Kidney epithelial cell (primary cell): ENCODE data around the gene TMEM245. TPM values are rescaled to one million over a fixed set of nuclear protein-coding genes. Genes with fewer than 3 reads are reported as not detected.

Experiments used
- DNase-seq: peaks from one replicate; pipeline ENCODE4 v3.0.0-alpha.2; 2010; ENCODE audit warnings: low read depth
- H3K27me3 ChIP-seq: 2 replicates; pipeline ENCODE4 v1.6.0; 2011; ENCODE audit warnings: low read length; ENCODE audit not compliant: control insufficient read depth, insufficient read depth
- H3K36me3 ChIP-seq: 2 replicates; pipeline ENCODE4 v1.5.1; 2011; ENCODE audit warnings: low read length; ENCODE audit not compliant: control insufficient read depth, insufficient read depth
- H3K4me3 ChIP-seq: 2 replicates; pipeline ENCODE4 v1.5.1; 2011; ENCODE audit warnings: low read depth, mild to moderate bottlenecking, control low read depth, low read length
- total RNA-seq: library from RNA; depleted of rRNA; stranded (reverse); fragments of >200 nt; gene quantifications from 2 replicates; pipeline ENCODE4 v1.2.3, GENCODE V29; 2015
- TF ChIP-seq, protein P1 (sequence below): IDR thresholded peaks from 2 replicates; pipeline ENCODE4 v1.5.1; 2011; ENCODE audit warnings: mild to moderate bottlenecking, moderate library complexity, low read length, control low read depth, inconsistent platforms; ENCODE audit not compliant: insufficient read depth, poor library complexity, severe bottlenecking

TMEM245 gene
- total RNA-seq, 1 donor from 2014 or later: 44.5 TPM

GRCh38 chr9:109156708-109157107 lies 37.0 kb upstream of the TMEM245 start:
- Histone ChIP-seq H3K36me3 (no peaks in the 10 kb centered on the region), H3K27me3 (no peaks in the 10 kb centered on the region), H3K4me3 (no peak overlapping the region)
- DNase-seq: no peak
- TF ChIP-seq, protein P1, sequence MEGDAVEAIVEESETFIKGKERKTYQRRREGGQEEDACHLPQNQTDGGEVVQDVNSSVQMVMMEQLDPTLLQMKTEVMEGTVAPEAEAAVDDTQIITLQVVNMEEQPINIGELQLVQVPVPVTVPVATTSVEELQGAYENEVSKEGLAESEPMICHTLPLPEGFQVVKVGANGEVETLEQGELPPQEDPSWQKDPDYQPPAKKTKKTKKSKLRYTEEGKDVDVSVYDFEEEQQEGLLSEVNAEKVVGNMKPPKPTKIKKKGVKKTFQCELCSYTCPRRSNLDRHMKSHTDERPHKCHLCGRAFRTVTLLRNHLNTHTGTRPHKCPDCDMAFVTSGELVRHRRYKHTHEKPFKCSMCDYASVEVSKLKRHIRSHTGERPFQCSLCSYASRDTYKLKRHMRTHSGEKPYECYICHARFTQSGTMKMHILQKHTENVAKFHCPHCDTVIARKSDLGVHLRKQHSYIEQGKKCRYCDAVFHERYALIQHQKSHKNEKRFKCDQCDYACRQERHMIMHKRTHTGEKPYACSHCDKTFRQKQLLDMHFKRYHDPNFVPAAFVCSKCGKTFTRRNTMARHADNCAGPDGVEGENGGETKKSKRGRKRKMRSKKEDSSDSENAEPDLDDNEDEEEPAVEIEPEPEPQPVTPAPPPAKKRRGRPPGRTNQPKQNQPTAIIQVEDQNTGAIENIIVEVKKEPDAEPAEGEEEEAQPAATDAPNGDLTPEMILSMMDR: no peak

- TF ChIP-seq, protein P1: no peak
- no peaks in the 10 kb centered on the region for H3K27me3 ChIP-seq
- H3K4me3 ChIP-seq: no peak overlapping the region
- no peaks in the 10 kb centered on the region for H3K36me3 ChIP-seq
- DNase-seq: no peak
These were observed 31.3 kb upstream of the TMEM245 start for GRCh38 chr9:109150925-109151545.

- Histone ChIP-seq H3K36me3 (no peaks in the 10 kb centered on the region), H3K4me3 (no peak overlapping the region), H3K27me3 (no peaks in the 10 kb centered on the region)
- DNase-seq: no peak
- TF ChIP-seq, protein P1: no peak
These were observed 30.0 kb upstream of the TMEM245 start for GRCh38 chr9:109149722-109150121.

- no peak for DNase-seq
- H3K27me3 ChIP-seq: no peaks in the 10 kb centered on the region
- TF ChIP-seq, protein P1: no peak
- no peaks in the 10 kb centered on the region for H3K36me3 ChIP-seq
- H3K4me3 ChIP-seq: no peak overlapping the region
These were observed 29.3 kb upstream of the TMEM245 start for GRCh38 chr9:109149089-109149488.

- TF ChIP-seq, protein P1: no peak
These were observed 25.3 kb upstream of the TMEM245 start for GRCh38 chr9:109145051-109145450.

GRCh38 chr9:109143881-109144562 lies 24.3 kb upstream of the TMEM245 start:
- TF ChIP-seq, protein P1: peak; percentile 37
- Histone ChIP-seq H3K4me3 (no peak overlapping the region), H3K27me3 (no peaks in the 10 kb centered on the region), H3K36me3 (no peaks in the 10 kb centered on the region)
- no peak for DNase-seq

More at GRCh38 chr9:109145051-109145450, 25.3 kb upstream of the TMEM245 start:
- Histone ChIP-seq H3K4me3 (no peak overlapping the region), H3K36me3 (no peaks in the 10 kb centered on the region), H3K27me3 (no peaks in the 10 kb centered on the region)
- no peak for DNase-seq
